Tibial nerve (tissue), 4 donors: ENCODE results near the gene CDON. TPM values are rescaled to one million over a fixed set of nuclear protein-coding genes. Genes with fewer than 3 reads are reported as not detected.

Source experiments
- DNase-seq, 2 donors: peaks; one replicate each; pipeline ENCODE4 v3.0.0-alpha.2; 2019; ENCODE audit warnings: low spot score in 2 of 2
- H3K27ac ChIP-seq, 4 donors: fragments of 200-600 bp; sonication (generic) in 3 of 4; one replicate each; pipeline ENCODE4 v1.5.1; 2017 to 2019; ENCODE audit warnings: mild to moderate bottlenecking in 1 of 4
- H3K27me3 ChIP-seq, 2 donors: fragments of 200-600 bp; sonication (generic) in 1 of 2; one replicate each; pipeline versions ENCODE4 v1.5.1 to v1.6.0; 2017 to 2019
- H3K36me3 ChIP-seq, 3 donors: fragments of 200-600 bp; sonication (generic); one replicate each; pipeline ENCODE4 v1.5.1; 2018 to 2019
- H3K4me1 ChIP-seq, 4 donors: fragments of 200-600 bp; sonication (generic) in 3 of 4; one replicate each; pipeline ENCODE4 v1.5.1; 2017 to 2019
- H3K4me3 ChIP-seq, 4 donors: fragments of 200-600 bp; sonication (generic) in 3 of 4; one replicate each; pipeline ENCODE4 v1.5.1; 2017 to 2019; ENCODE audit warnings: mild to moderate bottlenecking in 1 of 4, moderate library complexity in 1 of 4
- H3K9me3 ChIP-seq, 4 donors: fragments of 200-600 bp; sonication (generic) in 3 of 4; one replicate each; pipeline ENCODE4 v1.5.1; 2017 to 2019
- CTCF ChIP-seq, 5 experiments: fragments of 200-600 bp in 3 of 5; fragments of 450-650 bp in 2 of 5; sonication (generic) in 3 of 5; IDR thresholded peaks; one replicate each; pipeline ENCODE4 v1.5.1; 2016 to 2019; ENCODE audit warnings: antibody characterized with exemption in 5 of 5, mild to moderate bottlenecking in 3 of 5, moderate library complexity in 2 of 5
- EP300 ChIP-seq, 2 donors: sonication (generic); formaldehyde crosslinking; IDR thresholded peaks; one replicate each; pipeline ENCODE4 v1.6.1; 2017; ENCODE audit warnings: antibody characterized with exemption in 2 of 2, mild to moderate bottlenecking in 1 of 2
- POLR2A ChIP-seq, 2 donors: fragments of 450-650 bp; IDR thresholded peaks; one replicate each; pipeline ENCODE4 v1.6.1; 2017; ENCODE audit warnings: antibody characterized with exemption in 2 of 2, mild to moderate bottlenecking in 2 of 2, moderate library complexity in 2 of 2
- WGBS, 2 donors: methylation state at CpG; one replicate each; pipeline ENCODE4 v1.1.5; 2018; 5-methylcytosine and 5-hydroxymethylcytosine counted together
- total RNA-seq, 4 donors: library from RNA; depleted of rRNA; stranded (reverse); fragments of >200 nt; gene quantifications; one replicate each; pipeline ENCODE4 v1.1.0, GENCODE V29; 2016

Gene CDON
- total RNA-seq, 4 donors from 2014 or later = 14.4 to 25.9 (median 15.3) TPM

- Histone ChIP-seq H3K36me3 (no peaks in the 10 kb centered on the region), H3K9me3 (no peaks in the 10 kb centered on the region), H3K27me3 (peaks cover 0 to 10% of the 10 kb centered on the region in 2 donors), H3K27ac (peak overlapping the region in 2 of 4 donors; percentile 17 to 50), H3K4me3 (peak overlapping the region in 1 of 4 donors; percentile 1), H3K4me1 (peaks cover 0 to 5% (median 0%) of the 10 kb centered on the region in 4 donors)
- DNase-seq = no peak
- WGBS, 2 donors = 30 to 38% methylated on average over 8 of the region's 8 CpGs
- TF ChIP-seq POLR2A (IDR thresholded peaks at IDR 0.05) (no peak), CTCF (IDR thresholded peaks at IDR 0.05) (no peak), EP300 (IDR thresholded peaks at IDR 0.05) (no peak)
These were observed 152.3 kb downstream of the CDON start for GRCh38 chr11:125910226-125910849.

Other genes with a start within 250 kb of the CDON start
- gene PATE4, start 229.6 kb downstream of the CDON start, total RNA-seq = not detected
- 1 to 10 TPM in 2 of 4 donors, under 1 TPM in 2; 0.59 to 2.5 (median 1.3) TPM for gene HYLS1, start 175.2 kb downstream of the CDON start, total RNA-seq
- 1 to 10 TPM; 3.3 to 6.6 (median 5.2) TPM for gene PUS3, start 159.7 kb downstream of the CDON start, total RNA-seq
- gene DDX25, start 158.4 kb downstream of the CDON start, total RNA-seq = under 1 TPM in 1 of 4 donors, not detected in 3; 0.30 TPM
- gene VSIG10L2, start 116.8 kb downstream of the CDON start, total RNA-seq = not detected
- 10 to 100 TPM; 18.3 to 29.6 (median 23.3) TPM for gene RPUSD4, start 148.8 kb upstream of the CDON start, total RNA-seq
- 10 to 100 TPM; 11.4 to 14.2 (median 11.6) TPM for gene FAM118B, start 148.9 kb upstream of the CDON start, total RNA-seq
- 10 to 100 TPM; 64.9 to 90.0 (median 80.4) TPM for gene SRPRA, start 206.0 kb upstream of the CDON start, total RNA-seq
- gene FOXRED1, start 206.3 kb upstream of the CDON start, total RNA-seq = 10 to 100 TPM; 17.9 to 29.5 (median 20.4) TPM
- gene TIRAP, start 220.2 kb upstream of the CDON start, total RNA-seq = 10 to 100 TPM; 13.8 to 16.3 (median 14.6) TPM
- gene DCPS, start 241.2 kb upstream of the CDON start, total RNA-seq = 10 to 100 TPM in 2 of 4 donors, 1 to 10 TPM in 2; 7.1 to 16.4 (median 11.9) TPM